ENCODE results near the gene ANXA2R.
A peak's percentile ranks its signal among the peaks of the same experiment; 100 is the strongest.

Gene ANXA2R

GRCh38 chr5:43039471-43040286, 440 bp downstream of the ANXA2R start (continued):
- TF ChIP-seq, protein P1, sequence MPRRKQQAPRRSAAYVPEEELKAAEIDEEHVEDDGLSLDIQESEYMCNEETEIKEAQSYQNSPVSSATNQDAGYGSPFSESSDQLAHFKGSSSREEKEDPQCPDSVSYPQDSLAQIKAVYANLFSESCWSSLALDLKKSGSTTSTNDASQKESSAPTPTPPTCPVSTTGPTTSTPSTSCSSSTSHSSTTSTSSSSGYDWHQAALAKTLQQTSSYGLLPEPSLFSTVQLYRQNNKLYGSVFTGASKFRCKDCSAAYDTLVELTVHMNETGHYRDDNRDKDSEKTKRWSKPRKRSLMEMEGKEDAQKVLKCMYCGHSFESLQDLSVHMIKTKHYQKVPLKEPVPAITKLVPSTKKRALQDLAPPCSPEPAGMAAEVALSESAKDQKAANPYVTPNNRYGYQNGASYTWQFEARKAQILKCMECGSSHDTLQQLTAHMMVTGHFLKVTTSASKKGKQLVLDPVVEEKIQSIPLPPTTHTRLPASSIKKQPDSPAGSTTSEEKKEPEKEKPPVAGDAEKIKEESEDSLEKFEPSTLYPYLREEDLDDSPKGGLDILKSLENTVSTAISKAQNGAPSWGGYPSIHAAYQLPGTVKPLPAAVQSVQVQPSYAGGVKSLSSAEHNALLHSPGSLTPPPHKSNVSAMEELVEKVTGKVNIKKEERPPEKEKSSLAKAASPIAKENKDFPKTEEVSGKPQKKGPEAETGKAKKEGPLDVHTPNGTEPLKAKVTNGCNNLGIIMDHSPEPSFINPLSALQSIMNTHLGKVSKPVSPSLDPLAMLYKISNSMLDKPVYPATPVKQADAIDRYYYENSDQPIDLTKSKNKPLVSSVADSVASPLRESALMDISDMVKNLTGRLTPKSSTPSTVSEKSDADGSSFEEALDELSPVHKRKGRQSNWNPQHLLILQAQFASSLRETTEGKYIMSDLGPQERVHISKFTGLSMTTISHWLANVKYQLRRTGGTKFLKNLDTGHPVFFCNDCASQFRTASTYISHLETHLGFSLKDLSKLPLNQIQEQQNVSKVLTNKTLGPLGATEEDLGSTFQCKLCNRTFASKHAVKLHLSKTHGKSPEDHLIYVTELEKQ (tag by site-specific recombination; IDR thresholded peaks at IDR 0.05; ENCODE audit: borderline replicate concordance): 0 out of 2 replicates have a peak, but pooled peaks have one; percentile 14
- no peak; the same call in 1 of the 2 replicates for TF ChIP-seq ZNF366 (tag by site-specific recombination; conservative IDR thresholded peaks at IDR 0.05)
- 0 out of 2 replicates have a peak, but pooled peaks have one; percentile 40 for TF ChIP-seq ZNF324 (tag by site-specific recombination; IDR thresholded peaks at IDR 0.05)
- peak; percentile 61 for TF ChIP-seq PATZ1 (tag by site-specific recombination; IDR thresholded peaks at IDR 0.05)
- TF ChIP-seq, protein P2, sequence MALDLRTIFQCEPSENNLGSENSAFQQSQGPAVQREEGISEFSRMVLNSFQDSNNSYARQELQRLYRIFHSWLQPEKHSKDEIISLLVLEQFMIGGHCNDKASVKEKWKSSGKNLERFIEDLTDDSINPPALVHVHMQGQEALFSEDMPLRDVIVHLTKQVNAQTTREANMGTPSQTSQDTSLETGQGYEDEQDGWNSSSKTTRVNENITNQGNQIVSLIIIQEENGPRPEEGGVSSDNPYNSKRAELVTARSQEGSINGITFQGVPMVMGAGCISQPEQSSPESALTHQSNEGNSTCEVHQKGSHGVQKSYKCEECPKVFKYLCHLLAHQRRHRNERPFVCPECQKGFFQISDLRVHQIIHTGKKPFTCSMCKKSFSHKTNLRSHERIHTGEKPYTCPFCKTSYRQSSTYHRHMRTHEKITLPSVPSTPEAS (tag by site-specific recombination; IDR thresholded peaks at IDR 0.05): no peak
- no peak for TF ChIP-seq ZNF121 (tag by site-specific recombination; IDR thresholded peaks at IDR 0.05)
- no peak for TF ChIP-seq ZNF629 (tag by site-specific recombination; IDR thresholded peaks at IDR 0.05)
- no peak for TF ChIP-seq ZNF677 (tag by site-specific recombination; IDR thresholded peaks at IDR 0.05)
- 0 out of 2 replicates have a peak, but pooled peaks have one; percentile 15 for TF ChIP-seq TCF7L2 (IDR thresholded peaks at IDR 0.05; ENCODE audit: borderline replicate concordance, low read depth, low read length)
- TF ChIP-seq ZBTB48 (tag by site-specific recombination; IDR thresholded peaks at IDR 0.05): peak; percentile 53
- TF ChIP-seq ZNF146 (tag by site-specific recombination; IDR thresholded peaks at IDR 0.05): no peak
- TF ChIP-seq SP3 (tag by site-specific recombination; IDR thresholded peaks at IDR 0.05): peak; percentile 19; the same call in 1 of the 2 replicates
- TF ChIP-seq ZBTB21 (tag by site-specific recombination; IDR thresholded peaks at IDR 0.05): no peak
- TF ChIP-seq ZNF223 (tag by site-specific recombination; IDR thresholded peaks at IDR 0.05): peak; percentile 89
- peak; percentile 88 for TF ChIP-seq IKZF3 (tag by site-specific recombination; IDR thresholded peaks at IDR 0.05)
- no peak for TF ChIP-seq ZNF155 (tag by site-specific recombination; IDR thresholded peaks at IDR 0.05)
- TF ChIP-seq ZNF580 (tag by site-specific recombination; IDR thresholded peaks at IDR 0.05): no peak
- no peak for TF ChIP-seq SCRT2 (tag by site-specific recombination; IDR thresholded peaks at IDR 0.05)
- TF ChIP-seq, protein P3, sequence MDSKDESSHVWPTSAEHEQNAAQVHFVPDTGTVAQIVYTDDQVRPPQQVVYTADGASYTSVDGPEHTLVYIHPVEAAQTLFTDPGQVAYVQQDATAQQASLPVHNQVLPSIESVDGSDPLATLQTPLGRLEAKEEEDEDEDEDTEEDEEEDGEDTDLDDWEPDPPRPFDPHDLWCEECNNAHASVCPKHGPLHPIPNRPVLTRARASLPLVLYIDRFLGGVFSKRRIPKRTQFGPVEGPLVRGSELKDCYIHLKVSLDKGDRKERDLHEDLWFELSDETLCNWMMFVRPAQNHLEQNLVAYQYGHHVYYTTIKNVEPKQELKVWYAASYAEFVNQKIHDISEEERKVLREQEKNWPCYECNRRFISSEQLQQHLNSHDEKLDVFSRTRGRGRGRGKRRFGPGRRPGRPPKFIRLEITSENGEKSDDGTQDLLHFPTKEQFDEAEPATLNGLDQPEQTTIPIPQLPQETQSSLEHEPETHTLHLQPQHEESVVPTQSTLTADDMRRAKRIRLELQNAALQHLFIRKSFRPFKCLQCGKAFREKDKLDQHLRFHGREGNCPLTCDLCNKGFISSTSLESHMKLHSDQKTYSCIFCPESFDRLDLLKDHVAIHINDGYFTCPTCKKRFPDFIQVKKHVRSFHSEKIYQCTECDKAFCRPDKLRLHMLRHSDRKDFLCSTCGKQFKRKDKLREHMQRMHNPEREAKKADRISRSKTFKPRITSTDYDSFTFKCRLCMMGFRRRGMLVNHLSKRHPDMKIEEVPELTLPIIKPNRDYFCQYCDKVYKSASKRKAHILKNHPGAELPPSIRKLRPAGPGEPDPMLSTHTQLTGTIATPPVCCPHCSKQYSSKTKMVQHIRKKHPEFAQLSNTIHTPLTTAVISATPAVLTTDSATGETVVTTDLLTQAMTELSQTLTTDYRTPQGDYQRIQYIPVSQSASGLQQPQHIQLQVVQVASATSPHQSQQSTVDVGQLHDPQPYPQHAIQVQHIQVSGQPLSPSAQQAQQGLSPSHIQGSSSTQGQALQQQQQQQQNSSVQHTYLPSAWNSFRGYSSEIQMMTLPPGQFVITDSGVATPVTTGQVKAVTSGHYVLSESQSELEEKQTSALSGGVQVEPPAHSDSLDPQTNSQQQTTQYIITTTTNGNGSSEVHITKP (tag by site-specific recombination; IDR thresholded peaks at IDR 0.05): peak; percentile 75
- peak; percentile 82 for TF ChIP-seq ZBTB20 (tag by site-specific recombination; IDR thresholded peaks at IDR 0.05)
- TF ChIP-seq ZBTB44 (tag by site-specific recombination; IDR thresholded peaks at IDR 0.05): no peak
- peak; percentile 83; the same call in 1 of the 2 replicates for TF ChIP-seq ZNF600 (tag by site-specific recombination; IDR thresholded peaks at IDR 0.05)
- TF ChIP-seq SETDB1 (IDR thresholded peaks at IDR 0.05; ENCODE audit: insufficient read length, low read length): no peak
- TF ChIP-seq ZBTB10 (tag by site-specific recombination; IDR thresholded peaks at IDR 0.05): no peak

All from HEK293 (cell line).